Gastrocnemius medialis (tissue), 4 donors: ENCODE data around the gene BCKDK. TPM values are rescaled to one million over a fixed set of nuclear protein-coding genes. Genes with fewer than 3 reads are reported as not detected.

Experiments used
- ATAC-seq, 2 donors: fragments of 150-250 bp; one replicate each; pipeline ENCODE4 v1.9.1; 2016
- DNase-seq, 2 donors: peaks; one replicate each; pipeline ENCODE4 v3.0.0-alpha.2; 2019
- H3K27ac ChIP-seq, 4 donors: fragments of 200-600 bp; sonication (generic); 1 replicate in 1 of 4; 2 replicates in 3 of 4; pipeline ENCODE4 v1.5.1; 2016 to 2018; ENCODE audit warnings: mild to moderate bottlenecking in 2 of 4, moderate library complexity in 1 of 4
- H3K27me3 ChIP-seq, 3 donors: fragments of 200-600 bp; sonication (generic) in 2 of 3; 1 replicate in 1 of 3; 2 replicates in 2 of 3; pipeline versions ENCODE4 v1.5.1 to v1.6.0; 2016 to 2019; ENCODE audit warnings: mild to moderate bottlenecking in 1 of 3, moderate library complexity in 1 of 3
- H3K36me3 ChIP-seq, 2 donors: fragments of 200-600 bp; sonication (generic) in 1 of 2; one replicate each; pipeline ENCODE4 v1.5.1; 2017 to 2018
- H3K4me1 ChIP-seq, 2 donors: fragments of 200-600 bp; sonication (generic) in 1 of 2; one replicate each; pipeline ENCODE4 v1.5.1; 2016 to 2017; ENCODE audit warnings: mild to moderate bottlenecking in 2 of 2
- H3K4me3 ChIP-seq, 4 donors: fragments of 200-600 bp; sonication (generic) in 3 of 4; 1 replicate in 1 of 4; 2 replicates in 3 of 4; pipeline ENCODE4 v1.5.1; 2016 to 2019; ENCODE audit warnings: mild to moderate bottlenecking in 2 of 4
- H3K9me3 ChIP-seq, 3 donors: fragments of 200-600 bp; sonication (generic) in 2 of 3; 1 replicate in 1 of 3; 2 replicates in 2 of 3; pipeline ENCODE4 v1.5.1; 2016 to 2019
- CTCF ChIP-seq, 5 experiments: fragments of 450-650 bp in 3 of 5; fragments of 200-600 bp in 2 of 5; sonication (generic) in 2 of 5; IDR thresholded peaks in 4 of 5; conservative IDR thresholded peaks in 1 of 5; 1 replicate in 4 of 5; 2 replicates in 1 of 5; pipeline ENCODE4 v1.5.1; 2016 to 2019; ENCODE audit warnings: antibody characterized with exemption in 5 of 5, mild to moderate bottlenecking in 3 of 5, moderate library complexity in 3 of 5
- POLR2A ChIP-seq, 2 donors: fragments of 450-650 bp; IDR thresholded peaks; one replicate each; pipeline ENCODE4 v1.6.1; 2017; ENCODE audit warnings: antibody characterized with exemption in 2 of 2, mild to moderate bottlenecking in 2 of 2, moderate library complexity in 2 of 2
- in situ Hi-C, 4 donors: fragments of 200-750 bp; cut with MboI; loops; one replicate each; pipeline versions ENCODE4 v1.15.0 to v1.8.0; 2017; ENCODE audit warnings: low sequenced_read_pairs in 4 of 4
- intact Hi-C: fragments of 100-400 bp; cut with DNase I; formaldehyde crosslinking; loops from one replicate; pipeline ENCODE4 v1.15.1; 2023; ENCODE audit warnings: low total_unique reads
- total RNA-seq, 4 donors: library from RNA; depleted of rRNA; stranded (reverse); fragments of >200 nt; gene quantifications; one replicate each; pipeline versions ENCODE4 v1.1.0 to v1.2.3, GENCODE V29; 2016

Gene BCKDK
- total RNA-seq, 4 donors from 2014 or later, result 24.7 to 68.9 (median 50.9) TPM

- ATAC-seq, result no peak
- intact Hi-C loops, result no loop called here
These were observed 28.7 kb upstream of the BCKDK start for GRCh38 chr16:31079342-31079944.

GRCh38 chr16:31080035-31080629 is 28.1 kb upstream of the BCKDK start:
- no peak for ATAC-seq
- peaks cover 0 to 55% of the 10 kb centered on the region in 2 donors for H3K36me3 ChIP-seq
- H3K27ac ChIP-seq, result no peak overlapping the region
- in situ Hi-C loops, result loop anchor here in 1 of 4 donors (25.0 kb wide), 1 partner anchor 93 kb away; the partner anchor contains the start of gene HSD3B7
- TF ChIP-seq POLR2A (IDR thresholded peaks at IDR 0.05) (no peak), CTCF (IDR thresholded peaks at IDR 0.05 in 4 of 5, conservative IDR thresholded peaks at IDR 0.05 in 1 of 5) (no peak)
- no peaks in the 10 kb centered on the region for H3K9me3 ChIP-seq
- intact Hi-C loops, result no loop called here
- H3K27me3 ChIP-seq, result no peaks in the 10 kb centered on the region
- no peak overlapping the region for H3K4me3 ChIP-seq
- DNase-seq, result no peak
- H3K4me1 ChIP-seq, result peaks cover 5 to 8% of the 10 kb centered on the region in 2 donors

More at GRCh38 chr16:31079342-31079944, 28.7 kb upstream of the BCKDK start:
- Histone ChIP-seq H3K27me3 (no peaks in the 10 kb centered on the region), H3K36me3 (peaks cover 0 to 55% of the 10 kb centered on the region in 2 donors), H3K27ac (no peak overlapping the region), H3K4me3 (no peak overlapping the region), H3K9me3 (no peaks in the 10 kb centered on the region), H3K4me1 (peaks cover 10 to 13% of the 10 kb centered on the region in 2 donors)
- TF ChIP-seq CTCF (IDR thresholded peaks at IDR 0.05 in 4 of 5, conservative IDR thresholded peaks at IDR 0.05 in 1 of 5) (no peak), POLR2A (IDR thresholded peaks at IDR 0.05) (no peak)
- no peak for DNase-seq
- in situ Hi-C loops, result loop anchor here in 2 of 4 donors (5.0 to 25.0 kb wide), 2 partner anchors 47 to 92 kb away; partner anchors contain the start of genes HSD3B7 (in 1 of the 2) and STX4 (in 1 of the 2)

- TF ChIP-seq POLR2A (IDR thresholded peaks at IDR 0.05) (no peak), CTCF (IDR thresholded peaks at IDR 0.05 in 4 of 5, conservative IDR thresholded peaks at IDR 0.05 in 1 of 5) (no peak)
- no peaks in the 10 kb centered on the region for H3K9me3 ChIP-seq
- no peak overlapping the region for H3K4me3 ChIP-seq
- ATAC-seq (no peak), DNase-seq (no peak)
- H3K4me1 ChIP-seq, result peaks cover 0 to under 1% of the 10 kb centered on the region in 2 donors
- H3K27me3 ChIP-seq, result no peaks in the 10 kb centered on the region
- intact Hi-C loops (no loop called here), in situ Hi-C loops (loop anchor here in 1 of 4 donors (25.0 kb wide), 1 partner anchor 94 kb away; the partner anchor contains the start of gene HSD3B7)
- H3K27ac ChIP-seq, result no peak overlapping the region
- H3K36me3 ChIP-seq, result peaks cover 0 to 55% of the 10 kb centered on the region in 2 donors
These were observed 27.3 kb upstream of the BCKDK start for GRCh38 chr16:31080756-31081419.

GRCh38 chr16:31081428-31082351 is 26.5 kb upstream of the BCKDK start:
- intact Hi-C loops, result no loop called here
- no peak overlapping the region for H3K4me3 ChIP-seq
- no peaks in the 10 kb centered on the region for H3K9me3 ChIP-seq
- in situ Hi-C loops, result loop anchor here in 1 of 4 donors (25.0 kb wide), 1 partner anchor 94 kb away; the partner anchor contains the start of gene HSD3B7
- no peaks in the 10 kb centered on the region for H3K27me3 ChIP-seq
- H3K4me1 ChIP-seq, result no peaks in the 10 kb centered on the region
- DNase-seq, result no peak
- TF ChIP-seq POLR2A (IDR thresholded peaks at IDR 0.05), result no peak
- peaks cover 0 to 49% of the 10 kb centered on the region in 2 donors for H3K36me3 ChIP-seq
- ATAC-seq, result no peak
- no peak overlapping the region for H3K27ac ChIP-seq
